ENCODE measurements around the gene LSMEM2. TPM values are rescaled to one million over a fixed set of nuclear protein-coding genes. Genes with fewer than 3 reads are reported as not detected.

LSMEM2 gene
- total RNA-seq, 2 experiments from 2014 or later, result not detected

DNA sequence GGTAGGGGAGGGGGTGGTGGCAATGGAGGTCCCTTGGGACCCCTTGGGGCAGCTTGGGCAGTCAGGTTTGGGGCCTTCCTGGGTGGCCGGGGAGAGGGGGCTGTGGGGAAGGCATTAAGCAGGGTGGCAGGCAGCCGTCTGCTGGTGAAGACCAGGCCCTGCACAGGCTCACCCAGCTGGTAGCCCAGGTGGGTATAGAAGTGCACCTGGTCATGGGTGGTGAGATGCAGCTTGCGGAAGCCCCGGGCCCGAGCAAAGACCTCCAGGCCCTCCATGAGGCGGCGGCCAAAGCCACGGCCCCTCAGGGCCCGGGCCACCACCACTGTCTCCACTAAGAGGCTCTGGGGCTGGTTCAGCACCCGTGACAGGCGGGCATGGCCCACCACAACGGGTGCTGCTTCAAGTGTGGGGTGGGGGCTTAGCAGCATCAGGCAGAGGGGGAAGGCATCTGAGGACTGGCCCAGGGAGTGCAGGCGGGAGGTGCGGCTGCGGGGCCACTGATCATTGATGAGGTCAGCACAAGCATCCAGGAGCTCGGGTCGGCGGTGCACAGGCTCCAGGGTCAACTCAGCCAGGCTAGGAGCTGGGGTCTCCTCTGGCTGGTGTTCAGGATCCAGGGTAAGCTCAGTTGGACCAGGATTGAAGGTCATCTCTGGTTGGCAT lies 18.0 kb downstream of the LSMEM2 start:
- POLR2A ChIA-PET, result interaction anchor here (0.9 to 3.1 kb wide), 2 partner anchors 9 to 40 kb away, joined by 3 to 14 read pairs; no protein-coding TSS in a partner anchor
- H3K4me3 Mint-ChIP-seq, result no peak overlapping the region
- DNase-seq, result no peak
- no peaks in the 10 kb centered on the region for H3K9me3 Mint-ChIP-seq
- intact Hi-C loops (cut with micrococcal nuclease), result no loop called here
- H3K36me3 Mint-ChIP-seq (ENCODE audit: low read depth), result peaks cover 1% of the 10 kb centered on the region
- ATAC-seq, result no peak
- no peak overlapping the region for H3K27ac Mint-ChIP-seq
- CTCF ChIA-PET, result interaction anchor here (1.0 to 1.1 kb wide), 3 partner anchors 25 to 50 kb away, joined by 3 to 4 read pairs (median 3); no protein-coding TSS in a partner anchor
- H3K4me1 Mint-ChIP-seq (ENCODE audit: low read depth), result peaks cover 23% of the 10 kb centered on the region
- no peak for TF ChIP-seq CTCF (IDR thresholded peaks at IDR 0.05)
- no peaks in the 10 kb centered on the region for H3K27me3 Mint-ChIP-seq

DNA sequence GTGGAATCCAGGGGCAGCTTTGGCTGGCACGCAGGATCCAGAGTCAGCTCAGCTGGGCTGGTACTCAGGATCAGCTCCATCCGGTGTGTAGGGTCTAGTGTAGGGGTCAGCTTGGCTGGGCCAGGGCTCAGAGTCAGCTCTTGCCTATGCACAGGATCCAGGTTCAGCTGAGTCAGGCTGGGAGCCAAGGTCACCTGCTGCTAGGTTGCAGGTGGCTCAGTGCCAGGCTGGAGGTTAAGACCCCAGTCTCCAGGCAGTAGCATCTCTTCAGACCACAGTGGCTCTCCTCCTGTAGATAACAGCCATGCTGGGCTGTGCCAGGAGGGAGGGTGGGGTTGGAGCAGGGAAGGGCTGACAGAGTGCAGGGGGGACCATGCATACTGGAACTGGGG lies 18.5 kb downstream of the LSMEM2 start:
- intact Hi-C loops (cut with micrococcal nuclease), result no loop called here
- CTCF ChIA-PET, result interaction anchor here (1.0 to 1.9 kb wide), 3 partner anchors 8 to 27 kb away, joined by 3 to 8 read pairs (median 4); no protein-coding TSS in a partner anchor
- H3K27me3 Mint-ChIP-seq, result no peaks in the 10 kb centered on the region

GRCh38 chr3:50297896-50298725 lies 19.2 kb downstream of the LSMEM2 start:
- H3K9me3 Mint-ChIP-seq, result no peaks in the 10 kb centered on the region
- POLR2A ChIA-PET, result interaction anchor here (0.9 to 3.1 kb wide), 13 partner anchors 8 to 61 kb away, joined by 3 to 14 read pairs (median 6); partner anchors contain the start of genes CYB561D2, LSMEM2, NPRL2 and RASSF1

More for the DNA sequence above, 18.5 kb downstream of the LSMEM2 start:
- Mint-ChIP-seq H3K4me3 (peak overlapping the region; percentile 99), H3K27ac (no peak overlapping the region), H3K9me3 (no peaks in the 10 kb centered on the region), H3K36me3 (ENCODE audit: low read depth) (peaks cover 1% of the 10 kb centered on the region), H3K4me1 (ENCODE audit: low read depth) (peaks cover 23% of the 10 kb centered on the region)
- no peak for ATAC-seq
- POLR2A ChIA-PET, result interaction anchor here (1.8 to 3.1 kb wide), 2 partner anchors 9 to 40 kb away, joined by 7 to 14 read pairs; no protein-coding TSS in a partner anchor
- no peak for TF ChIP-seq CTCF (IDR thresholded peaks at IDR 0.05)
- no peak for DNase-seq

DNA sequence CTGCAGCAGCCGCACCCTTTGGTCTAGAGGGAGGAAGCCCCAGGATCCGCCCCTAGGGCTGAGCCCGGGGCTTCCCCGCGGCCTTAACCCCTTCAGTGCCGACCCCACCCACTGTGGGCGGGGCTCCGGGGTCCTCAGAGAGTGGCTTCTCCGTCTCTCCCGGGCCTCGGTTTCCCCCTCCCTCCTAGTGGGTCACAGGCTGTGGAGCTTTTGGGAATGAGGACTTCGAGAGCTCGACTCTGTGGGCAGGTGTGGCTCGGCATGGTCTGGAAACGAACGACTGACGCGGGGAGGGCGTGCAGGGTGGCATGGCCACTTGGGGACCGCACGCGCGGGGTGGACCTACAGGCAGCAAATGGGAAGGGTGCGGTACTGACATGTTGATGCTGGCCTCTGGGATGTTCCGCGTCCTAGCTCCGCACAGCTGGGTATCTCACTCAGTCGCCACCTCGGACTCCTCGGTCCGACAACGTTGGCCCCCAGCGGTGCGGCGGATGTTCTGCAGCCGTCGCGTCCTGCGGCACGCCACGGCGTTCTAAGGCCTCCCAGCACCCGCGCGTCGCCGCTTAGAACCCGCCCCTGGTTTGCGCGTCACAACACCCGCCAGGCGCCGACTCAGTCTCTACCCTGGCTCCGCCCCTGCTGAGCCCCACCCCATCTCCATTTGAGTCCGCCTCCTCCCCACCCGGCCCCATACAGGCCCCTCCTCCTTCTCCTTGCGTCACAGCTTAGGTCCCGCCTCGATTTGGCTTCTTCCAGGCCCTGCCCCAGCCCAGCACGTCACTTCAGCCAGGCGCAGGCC lies 20.1 kb downstream of the LSMEM2 start, which contains the start of the genes HYAL3 and NAA80:
Gene HYAL3 (minus strand): TSS at position 570 of the 802 bp plus-strand sequence. CDS start 3,803 bp downstream, outside the sequence.
Gene NAA80 (minus strand): TSS at position 570 of the 802 bp plus-strand sequence. CDS start 1,942 bp downstream, outside the sequence.
- no peaks in the 10 kb centered on the region for H3K27me3 Mint-ChIP-seq
- H3K4me1 Mint-ChIP-seq (ENCODE audit: low read depth), result peaks cover 17% of the 10 kb centered on the region
- CTCF ChIA-PET, result interaction anchor here (0.8 to 1.9 kb wide), 18 partner anchors 9 to 104 kb away, joined by 3 to 8 read pairs (median 4); partner anchors contain the start of genes LSMEM2, RASSF1 and TUSC2
- DNase-seq (peak; percentile 100), ATAC-seq (peak; percentile 92)
- H3K4me3 Mint-ChIP-seq, result peak within 1 kb of the TSS; percentile 99
- peak; percentile 65 for TF ChIP-seq CTCF (IDR thresholded peaks at IDR 0.05)
- intact Hi-C loops (cut with micrococcal nuclease), result no loop called here
- no peaks in the 10 kb centered on the region for H3K9me3 Mint-ChIP-seq
- POLR2A ChIA-PET, result interaction anchor here (0.6 to 3.1 kb wide), 18 partner anchors 9 to 269 kb away, joined by 3 to 14 read pairs (median 4); partner anchors contain the start of genes CYB561D2, LSMEM2, NPRL2 and RASSF1
- H3K36me3 Mint-ChIP-seq (ENCODE audit: low read depth), result peaks cover 1% of the 10 kb centered on the region
- peak within 1 kb of the TSS; percentile 98 for H3K27ac Mint-ChIP-seq

More at GRCh38 chr3:50297896-50298725, 19.2 kb downstream of the LSMEM2 start:
- H3K27ac Mint-ChIP-seq, result peak overlapping the region; percentile 98
- peak overlapping the region; percentile 99 for H3K4me3 Mint-ChIP-seq
- ATAC-seq, result no peak
- intact Hi-C loops (cut with micrococcal nuclease), result no loop called here
- CTCF ChIA-PET, result interaction anchor here (0.6 to 1.9 kb wide), 9 partner anchors 9 to 55 kb away, joined by 3 to 8 read pairs (median 4); partner anchors contain the start of genes LSMEM2 and TUSC2
- peaks cover 17% of the 10 kb centered on the region for H3K4me1 Mint-ChIP-seq (ENCODE audit: low read depth)
- no peak for DNase-seq
- peaks cover 1% of the 10 kb centered on the region for H3K36me3 Mint-ChIP-seq (ENCODE audit: low read depth)
- H3K27me3 Mint-ChIP-seq, result no peaks in the 10 kb centered on the region
- TF ChIP-seq CTCF (IDR thresholded peaks at IDR 0.05), result no peak

Measured in activated CD8-positive, alpha-beta T cell treated with anti-CD3 and anti-CD28 coated beads for 36 hours (primary cell).